OCI-LY7 (cell line): Measurements from ENCODE around the gene GNA12. TPM values are rescaled to one million over a fixed set of nuclear protein-coding genes. Genes with fewer than 3 reads are reported as not detected.

ENCODE experiments used
- BruUV-seq: library from RNA; stranded (reverse); fragments of 400-500 nt; replicated peaks from 2 replicates; lab custom pipeline; 2021; lab: Mats Ljungman, UMichigan
- CTCF ChIA-PET: fragments of 300-600 bp; sonication (Branson Sonifier 250); formaldehyde crosslinking; loops from one replicate; lab custom pipeline; 2022; ENCODE audit warnings: antibody characterized with exemption; ENCODE audit not compliant: unreplicated experiment; lab: Charles Lee
- POLR2A ChIA-PET: fragments of 300-600 bp; sonication (Branson Sonifier 250); formaldehyde crosslinking; loops from one replicate; lab custom pipeline; 2022; ENCODE audit warnings: antibody characterized with exemption; lab: Charles Lee
- DNase-seq: peaks from one replicate; pipeline ENCODE4 v3.0.0-alpha.2; 2015; ENCODE audit warnings: low spot score
- H2AFZ ChIP-seq: fragments of 200-600 bp; sonication (generic), shearing (Covaris generic); 2 replicates; pipeline ENCODE4 v1.6.1; 2014; ENCODE audit warnings: mild to moderate bottlenecking, antibody characterized with exemption, low read length, moderate library complexity
- H3K27ac ChIP-seq: fragments of 200-600 bp; sonication (generic); 2 replicates; pipeline ENCODE4 v1.5.1; 2014; ENCODE audit warnings: mixed run types, low read depth, mild to moderate bottlenecking, moderate library complexity, low read length, inconsistent platforms; ENCODE audit not compliant: poor library complexity, severe bottlenecking
- H3K36me3 ChIP-seq: fragments of 200-600 bp; sonication (generic); 2 replicates; pipeline ENCODE4 v1.6.1; 2014; ENCODE audit warnings: mild to moderate bottlenecking, antibody characterized with exemption, low read length, moderate library complexity, mixed read lengths; ENCODE audit not compliant: insufficient read depth
- H3K4me1 ChIP-seq: fragments of 200-600 bp; sonication (generic); 2 replicates; pipeline ENCODE4 v1.5.1; 2014; ENCODE audit warnings: mild to moderate bottlenecking, low read length; ENCODE audit not compliant: insufficient read depth, poor library complexity, severe bottlenecking
- H3K4me2 ChIP-seq: fragments of 200-600 bp; sonication (generic); 2 replicates; pipeline ENCODE4 v1.6.1; 2014; ENCODE audit warnings: mild to moderate bottlenecking, low read length
- H3K4me3 ChIP-seq: fragments of 200-600 bp; sonication (generic); 2 replicates; pipeline ENCODE4 v1.5.1; 2014; ENCODE audit warnings: mild to moderate bottlenecking, low read depth, low read length; ENCODE audit not compliant: poor library complexity, severe bottlenecking
- H3K79me2 ChIP-seq: fragments of 200-600 bp; sonication (generic); 2 replicates; pipeline ENCODE4 v1.6.1; 2016; ENCODE audit warnings: low read depth, mild to moderate bottlenecking, low read length, moderate library complexity, mixed read lengths; ENCODE audit not compliant: insufficient read depth
- H3K9me2 ChIP-seq: fragments of 200-600 bp; sonication (generic); 2 replicates; pipeline ENCODE4 v1.6.1; 2016; ENCODE audit warnings: mild to moderate bottlenecking, low read length, mixed read lengths; ENCODE audit not compliant: insufficient read depth
- H3K9me3 ChIP-seq: fragments of 200-600 bp; sonication (generic); 2 replicates; pipeline ENCODE4 v1.6.1; 2014; ENCODE audit warnings: mild to moderate bottlenecking, mixed run types, low read length, mixed read lengths
- H4K20me1 ChIP-seq: fragments of 200-600 bp; sonication (generic); 2 replicates; pipeline ENCODE4 v1.6.1; 2014; ENCODE audit warnings: mild to moderate bottlenecking, antibody characterized with exemption, low read length, moderate library complexity, mixed read lengths; ENCODE audit not compliant: insufficient read depth
- EZH2phosphoT487 ChIP-seq: fragments of 200-600 bp; sonication (generic); IDR thresholded peaks from 2 replicates; pipeline ENCODE4 v1.6.1; 2018; ENCODE audit warnings: low read depth, borderline replicate concordance, mild to moderate bottlenecking, mixed run types, antibody characterized with exemption, low read length, moderate library complexity, mixed read lengths
- intact Hi-C: fragments of 100-400 bp; cut with micrococcal nuclease; formaldehyde crosslinking; loops from one replicate; pipeline ENCODE4 v1.10.0; 2022; ENCODE audit not compliant: unreplicated experiment
- total RNA-seq, 2 experiments: library from RNA; depleted of rRNA in 1 of 2; stranded (reverse); fragments of >200 nt in 1 of 2; shearing (Covaris generic) in 1 of 2; gene quantifications; 2 replicates each; pipeline ENCODE4 v1.2.3, GENCODE V29; 2014 to 2022
- TF ChIP-seq, protein P1 (sequence below): fragments of 200-600 bp; sonication (generic); conservative IDR thresholded peaks from 2 replicates; pipeline ENCODE4 v1.5.1; 2014; ENCODE audit warnings: mild to moderate bottlenecking, antibody characterized with exemption, low read length, moderate library complexity, mixed read lengths

Gene GNA12
- total RNA-seq, 2 experiments from 2014 or later = 10.3 to 35.9 TPM

DNA sequence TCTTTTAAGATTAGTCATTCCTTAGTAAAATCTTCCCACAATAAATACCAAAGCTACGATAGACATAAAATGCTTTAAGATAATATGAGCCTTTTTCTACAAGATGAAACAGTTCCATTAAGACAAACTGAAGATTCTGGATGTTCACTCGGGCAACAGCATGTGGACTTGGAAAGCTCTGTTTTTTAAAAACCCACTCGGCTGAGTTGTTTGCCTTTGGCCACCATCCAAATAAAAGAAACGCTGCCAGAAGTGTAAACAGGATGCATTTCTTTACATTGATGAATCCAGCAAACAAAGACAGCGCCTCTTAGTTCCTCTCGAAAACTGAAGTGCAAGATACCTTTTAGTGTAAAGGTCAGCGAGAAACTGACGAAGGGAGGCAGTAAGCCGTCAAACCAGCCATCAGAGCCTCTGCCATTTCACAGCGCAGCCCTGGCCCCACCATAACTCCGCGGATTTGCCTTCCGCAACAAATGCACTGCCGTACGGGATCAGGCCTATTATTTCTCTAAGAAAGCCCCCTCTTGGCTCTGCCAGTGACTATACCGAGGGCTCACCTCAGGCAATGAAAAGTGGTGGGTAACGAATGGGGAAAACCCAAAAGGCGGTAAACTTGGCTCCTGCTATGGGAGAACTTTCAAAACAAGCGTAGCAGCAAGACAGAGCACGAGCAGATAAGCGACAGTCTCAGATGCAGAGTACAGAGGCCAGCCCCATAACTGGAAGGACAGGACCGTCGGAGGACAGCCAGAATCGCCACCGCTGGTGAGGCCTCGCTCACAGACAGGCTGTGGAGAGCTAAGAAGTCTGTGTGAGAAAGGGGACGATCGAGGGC is 41.4 kb downstream of the GNA12 start:
- CTCF ChIA-PET = no interaction called here
- Histone ChIP-seq H3K9me2 (no peaks in the 10 kb centered on the region), H3K36me3 (no peaks in the 10 kb centered on the region), H3K79me2 (peaks cover 14% of the 10 kb centered on the region; the same call in 1 of the 2 replicates), H3K4me3 (no peak overlapping the region), H3K27ac (no peak overlapping the region), H3K4me1 (peaks cover 13% of the 10 kb centered on the region), H2AFZ (no peak overlapping the region), H3K9me3 (no peaks in the 10 kb centered on the region), H3K4me2 (no peak overlapping the region), H4K20me1 (peaks cover 10% of the 10 kb centered on the region; the same call in 1 of the 2 replicates)
- TF ChIP-seq, protein P1, sequence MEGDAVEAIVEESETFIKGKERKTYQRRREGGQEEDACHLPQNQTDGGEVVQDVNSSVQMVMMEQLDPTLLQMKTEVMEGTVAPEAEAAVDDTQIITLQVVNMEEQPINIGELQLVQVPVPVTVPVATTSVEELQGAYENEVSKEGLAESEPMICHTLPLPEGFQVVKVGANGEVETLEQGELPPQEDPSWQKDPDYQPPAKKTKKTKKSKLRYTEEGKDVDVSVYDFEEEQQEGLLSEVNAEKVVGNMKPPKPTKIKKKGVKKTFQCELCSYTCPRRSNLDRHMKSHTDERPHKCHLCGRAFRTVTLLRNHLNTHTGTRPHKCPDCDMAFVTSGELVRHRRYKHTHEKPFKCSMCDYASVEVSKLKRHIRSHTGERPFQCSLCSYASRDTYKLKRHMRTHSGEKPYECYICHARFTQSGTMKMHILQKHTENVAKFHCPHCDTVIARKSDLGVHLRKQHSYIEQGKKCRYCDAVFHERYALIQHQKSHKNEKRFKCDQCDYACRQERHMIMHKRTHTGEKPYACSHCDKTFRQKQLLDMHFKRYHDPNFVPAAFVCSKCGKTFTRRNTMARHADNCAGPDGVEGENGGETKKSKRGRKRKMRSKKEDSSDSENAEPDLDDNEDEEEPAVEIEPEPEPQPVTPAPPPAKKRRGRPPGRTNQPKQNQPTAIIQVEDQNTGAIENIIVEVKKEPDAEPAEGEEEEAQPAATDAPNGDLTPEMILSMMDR = no peak
- no peak for TF ChIP-seq EZH2phosphoT487
- intact Hi-C loops = no loop called here
- DNase-seq = no peak
- POLR2A ChIA-PET = interaction anchor here (1.1 to 1.6 kb wide), 3 partner anchors 18 to 24 kb away, joined by 3 to 4 read pairs (median 4); no protein-coding TSS in a partner anchor
- no TSS peak for BruUV-seq

DNA sequence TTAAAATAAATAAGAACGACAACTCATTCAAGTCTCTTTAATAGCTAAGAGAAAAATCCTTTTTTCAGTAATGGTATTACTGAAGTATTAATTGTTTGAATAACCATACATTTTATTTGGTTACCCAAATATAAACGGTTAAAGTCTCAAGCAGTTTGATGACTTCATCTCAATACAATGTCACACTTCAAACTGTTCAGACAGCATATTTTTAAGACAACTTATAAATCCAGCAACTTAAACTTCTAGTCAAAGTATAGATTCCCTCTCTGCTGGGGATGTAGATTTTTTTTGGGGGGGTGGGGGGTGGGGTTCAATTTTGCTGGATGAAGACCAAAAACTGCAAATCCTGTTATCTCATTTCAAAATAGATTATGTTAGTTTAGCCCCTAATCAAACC is 42.0 kb downstream of the GNA12 start:
- no peaks in the 10 kb centered on the region for H3K9me3 ChIP-seq
- intact Hi-C loops = no loop called here
- H2AFZ ChIP-seq = no peak overlapping the region
- H3K27ac ChIP-seq = no peak overlapping the region
- ChIA-PET CTCF (no interaction called here), POLR2A (interaction anchor here (1.1 to 1.6 kb wide), 3 partner anchors 18 to 24 kb away, joined by 3 to 4 read pairs (median 4); no protein-coding TSS in a partner anchor)
- peaks cover 16% of the 10 kb centered on the region; the same call in 1 of the 2 replicates for H4K20me1 ChIP-seq
- H3K79me2 ChIP-seq = peaks cover 19% of the 10 kb centered on the region; the same call in 1 of the 2 replicates
- H3K9me2 ChIP-seq = no peaks in the 10 kb centered on the region
- no peak for DNase-seq
- H3K4me2 ChIP-seq = no peak overlapping the region
- peaks cover 13% of the 10 kb centered on the region for H3K4me1 ChIP-seq
- H3K4me3 ChIP-seq = no peak overlapping the region
- no peak for TF ChIP-seq EZH2phosphoT487
- TF ChIP-seq, protein P1 = no peak
- no peaks in the 10 kb centered on the region for H3K36me3 ChIP-seq
- no TSS peak for BruUV-seq
